Right renal pelvis (tissue), 4 donors: ENCODE measurements around the gene GRK5. TPM values are rescaled to one million over a fixed set of nuclear protein-coding genes. Genes with fewer than 3 reads are reported as not detected.

Source experiments
- DNase-seq, 4 donors: peaks; one replicate each; pipeline ENCODE4 v3.0.0-alpha.2; 2013; ENCODE audit warnings: low read depth in 4 of 4, low spot score in 3 of 4, missing footprints in 1 of 4
- polyA plus RNA-seq, 4 donors: library from polyadenylated mRNA; unstranded; fragments of 120-200 nt; gene quantifications; one replicate each; pipeline ENCODE4 v1.2.1, GENCODE V29; 2013; ENCODE audit not compliant: insufficient read length in 4 of 4

Gene GRK5
- polyA plus RNA-seq, 4 donors = 16.9 to 20.1 (median 18.5) TPM

- no peak for DNase-seq
Measured at GRCh38 chr10:119352042-119352441, 144.7 kb downstream of the GRK5 start.

DNA sequence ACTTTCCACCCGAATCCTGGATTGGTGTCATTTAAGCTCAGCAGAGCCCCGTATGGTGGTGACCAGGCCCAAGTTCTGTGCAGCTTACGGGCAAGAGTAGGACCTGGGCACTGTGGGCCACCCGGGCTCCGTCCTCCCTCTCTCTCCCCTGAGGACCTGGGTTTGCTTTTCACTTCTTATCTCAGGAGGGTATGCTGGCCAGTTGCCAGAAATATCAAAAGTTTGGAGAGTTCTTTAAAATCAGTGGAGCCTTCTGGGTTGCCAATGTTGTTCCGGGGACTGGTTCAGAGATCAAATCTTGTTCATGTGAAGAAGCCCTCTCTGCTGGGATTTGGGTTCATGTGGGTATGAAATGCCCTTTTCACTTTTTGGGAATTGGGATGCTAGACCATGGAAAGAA is 145.4 kb downstream of the GRK5 start:
- no peak for DNase-seq

- DNase-seq = no peak
Measured at GRCh38 chr10:119353421-119353820, 146.1 kb downstream of the GRK5 start.

GRCh38 chr10:119355930-119356329 is 148.6 kb downstream of the GRK5 start:
- DNase-seq = no peak

DNA sequence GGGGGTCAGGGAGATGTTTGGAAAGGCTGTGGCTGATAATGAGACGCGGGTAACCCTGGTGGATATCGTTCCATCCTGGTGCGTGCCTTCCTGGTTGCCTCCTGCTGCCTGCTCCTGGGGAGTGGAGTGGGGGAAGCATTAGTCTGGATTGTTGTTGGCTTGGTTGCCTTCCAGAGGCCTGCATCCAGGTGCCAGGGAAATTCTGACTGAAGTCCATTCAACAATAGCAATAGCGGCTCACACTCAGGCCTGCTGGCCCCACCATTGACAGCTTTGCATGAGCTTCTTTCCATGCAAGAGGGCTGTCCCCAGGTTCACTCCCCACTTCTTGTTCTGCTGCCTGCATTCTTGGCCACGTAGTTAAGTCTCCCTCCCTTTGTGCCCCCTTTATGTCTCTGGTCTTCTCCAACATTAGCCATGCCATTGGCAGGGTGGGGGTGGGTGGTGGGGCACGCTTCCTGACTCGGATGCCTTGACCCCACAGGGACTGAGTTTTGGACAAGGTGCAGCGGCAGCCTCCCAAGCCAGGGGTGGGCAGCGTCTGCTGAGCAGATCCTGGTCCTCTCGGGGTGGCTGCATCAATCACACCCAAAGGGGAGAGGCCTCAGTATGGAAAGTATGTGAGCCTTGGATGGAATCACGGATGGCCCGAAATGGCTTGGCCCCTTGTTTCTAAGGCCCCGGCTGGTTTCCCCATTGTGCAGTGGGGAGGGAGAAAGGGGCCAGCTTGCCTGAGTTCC is 150.2 kb downstream of the GRK5 start:
- DNase-seq = no peak

DNA sequence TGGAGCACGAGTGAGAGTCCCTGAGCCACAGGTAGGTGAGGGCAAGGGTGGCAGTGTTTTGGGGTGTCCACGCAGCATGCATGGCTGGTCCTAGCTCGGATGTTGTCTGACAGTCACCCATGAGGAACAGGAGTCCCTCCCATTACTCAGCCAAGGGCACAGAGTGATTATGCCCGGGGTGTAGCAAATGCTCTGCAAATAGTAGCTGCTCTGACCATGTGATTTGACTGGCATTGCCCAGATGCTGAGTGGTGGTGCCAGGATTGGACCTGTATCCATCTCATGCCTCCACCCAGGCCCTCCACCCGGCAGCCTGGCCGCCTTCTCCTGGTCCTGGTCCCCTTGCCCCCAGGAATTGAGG is 150.8 kb downstream of the GRK5 start:
- DNase-seq = no peak

DNA sequence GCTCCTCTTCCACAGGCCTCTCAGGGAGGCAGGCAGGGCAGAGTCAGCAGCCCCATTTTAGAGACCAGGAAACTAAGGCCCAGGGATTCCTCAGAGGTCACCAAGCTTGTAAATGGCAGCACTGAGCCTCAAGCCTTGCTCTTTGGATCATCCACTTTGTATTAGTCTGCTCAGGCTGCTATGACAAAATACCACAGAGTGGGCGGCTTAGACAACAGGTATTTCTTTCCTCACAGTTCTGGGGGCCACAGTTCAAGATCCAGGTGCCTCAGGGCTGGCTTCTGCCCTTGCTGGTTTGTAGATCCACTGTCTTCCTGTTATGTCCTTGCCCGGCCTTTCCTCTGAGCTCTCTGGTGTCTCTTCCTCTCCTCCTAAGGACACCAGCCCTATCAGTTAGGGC is 151.2 kb downstream of the GRK5 start:
- no peak for DNase-seq

DNA sequence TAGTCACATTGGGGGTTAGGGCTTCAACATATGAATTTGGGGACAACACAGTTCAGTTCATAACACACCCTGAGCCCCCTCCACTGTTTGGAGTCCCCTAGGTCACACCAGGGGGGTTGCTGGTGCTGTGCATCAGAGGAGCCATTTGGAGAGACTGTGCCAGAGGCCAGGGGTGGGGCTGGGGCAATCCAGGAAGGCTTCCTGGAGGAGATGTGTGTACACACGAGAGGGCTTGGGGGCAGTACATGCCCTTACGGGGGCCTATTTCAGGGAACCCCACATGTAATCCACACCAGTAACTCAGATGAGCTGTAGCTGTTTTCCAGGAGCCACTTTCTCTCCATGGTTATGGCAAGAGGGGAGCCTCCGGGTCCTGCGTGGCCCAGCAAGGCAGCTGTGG is 151.7 kb downstream of the GRK5 start:
- DNase-seq = no peak

DNA sequence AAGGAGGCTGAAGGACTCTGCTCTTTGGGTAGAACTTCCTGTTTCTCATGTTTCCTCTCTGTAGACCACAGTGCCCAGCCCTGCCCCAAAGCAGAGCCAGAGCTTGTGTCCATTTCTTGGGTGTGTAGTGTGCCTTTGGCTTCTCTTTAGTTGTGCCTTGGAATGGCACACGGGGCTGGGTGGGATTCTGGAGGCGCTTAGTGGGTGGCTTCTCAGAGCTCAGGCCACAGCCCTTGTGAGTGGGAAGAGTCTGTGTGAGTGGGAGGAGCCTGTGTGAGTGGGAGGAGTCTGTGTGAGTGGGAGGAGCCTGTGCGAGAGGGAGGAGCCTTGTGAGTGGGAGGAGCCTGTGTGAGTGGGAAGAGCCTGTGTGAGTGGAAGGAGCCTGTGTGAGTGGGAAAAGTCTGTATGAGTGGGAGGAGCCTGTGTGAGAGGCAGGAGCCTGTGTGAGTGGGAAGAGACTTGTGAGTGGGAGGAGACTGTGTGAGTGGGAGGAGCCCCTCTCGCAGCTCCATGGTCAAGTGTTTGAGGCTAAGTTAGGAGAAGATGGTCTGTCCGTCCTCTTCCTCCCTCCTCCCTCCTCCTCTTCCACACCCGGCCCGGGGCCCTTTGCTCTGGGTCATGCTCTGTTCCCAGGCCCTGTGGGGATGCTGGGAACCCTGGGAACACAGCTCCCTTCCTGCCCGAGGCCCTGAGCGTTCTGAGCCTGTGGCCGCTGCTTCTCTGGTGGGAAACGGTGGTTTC is 153.0 kb downstream of the GRK5 start:
- DNase-seq = no peak

DNA sequence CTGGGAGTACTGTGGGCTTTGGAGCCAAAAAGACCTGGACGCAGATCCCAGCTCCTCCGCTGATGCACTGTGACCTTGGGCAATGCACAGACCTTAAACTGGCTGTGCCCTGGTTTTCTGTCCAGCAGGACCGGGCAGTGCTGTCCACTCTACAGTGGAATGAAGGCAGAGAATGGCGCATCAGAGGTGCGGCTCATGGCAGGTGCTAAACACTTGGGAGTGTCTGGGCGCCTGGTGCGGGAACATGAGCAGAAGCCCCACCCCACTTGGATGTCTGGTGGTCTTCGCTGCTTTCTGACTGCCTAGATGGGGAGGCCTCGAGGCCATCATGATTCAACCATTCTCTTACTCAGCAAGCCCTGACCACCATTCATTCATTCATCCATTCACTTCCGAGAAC is 153.7 kb downstream of the GRK5 start:
- no peak for DNase-seq

- no peak for DNase-seq
Measured at GRCh38 chr10:119362122-119362521, 154.8 kb downstream of the GRK5 start.

- DNase-seq = no peak
Measured at GRCh38 chr10:119364645-119365600, 157.6 kb downstream of the GRK5 start.

DNA sequence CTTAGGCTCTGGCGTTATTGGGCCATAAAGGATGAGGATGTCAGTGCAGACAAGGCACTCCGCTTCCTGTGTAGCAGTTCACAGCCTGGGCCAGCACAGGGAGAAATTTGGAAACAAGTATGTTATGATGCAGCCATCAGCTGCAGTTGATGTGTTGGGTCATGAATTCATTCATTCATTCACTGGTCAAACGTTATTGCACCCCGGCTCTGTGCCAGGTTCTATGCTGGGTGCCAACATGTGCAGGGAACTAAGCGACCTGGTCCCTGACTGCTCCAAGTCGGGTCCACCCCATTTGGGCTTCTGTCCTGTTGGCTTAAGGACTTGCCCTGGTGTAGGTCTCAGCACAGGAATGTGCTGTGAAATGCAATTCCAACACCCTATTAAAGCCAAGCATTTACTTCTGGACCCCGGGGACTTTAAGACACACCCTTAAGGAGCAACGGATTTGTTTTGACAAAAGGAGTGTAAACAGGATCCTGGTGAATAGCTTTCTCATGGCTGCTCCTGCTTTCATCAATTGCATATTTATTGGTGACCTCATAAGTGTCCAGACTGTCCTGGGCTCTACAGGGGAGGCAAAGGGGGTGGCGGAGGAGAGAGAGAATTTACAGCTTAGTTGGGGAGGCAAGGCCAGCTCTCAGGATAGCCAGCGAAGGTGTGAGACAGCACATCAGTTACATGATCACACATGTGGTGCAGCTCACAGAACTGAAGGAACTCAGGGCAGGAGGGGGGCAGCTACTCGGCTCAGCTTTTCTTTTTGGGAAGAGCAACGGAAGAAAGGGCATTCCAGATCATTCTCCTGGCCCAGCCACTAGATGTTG is 158.6 kb downstream of the GRK5 start:
- no peak for DNase-seq

- no peak for DNase-seq
Measured at GRCh38 chr10:119367841-119368549, 160.6 kb downstream of the GRK5 start.

DNA sequence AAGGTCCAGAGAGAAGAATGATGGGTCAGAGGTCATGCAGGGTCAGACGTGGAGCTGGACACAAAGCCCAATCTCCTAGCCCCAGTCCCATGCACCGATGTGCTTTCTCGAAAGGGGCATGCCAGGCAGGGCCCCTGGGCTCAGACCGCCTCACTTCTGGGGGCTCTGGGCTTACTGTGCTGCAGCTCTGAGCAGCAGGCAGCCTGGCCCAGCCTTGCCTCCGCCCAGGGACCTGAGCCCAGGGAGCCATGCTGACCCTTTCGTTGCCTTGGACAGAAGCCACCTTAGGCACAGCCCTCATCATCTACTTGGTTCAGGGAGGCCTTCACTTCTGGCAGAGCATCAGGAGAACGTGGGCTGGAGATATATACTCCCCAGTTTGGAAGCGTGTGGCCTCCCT is 161.2 kb downstream of the GRK5 start:
- DNase-seq = no peak

DNA sequence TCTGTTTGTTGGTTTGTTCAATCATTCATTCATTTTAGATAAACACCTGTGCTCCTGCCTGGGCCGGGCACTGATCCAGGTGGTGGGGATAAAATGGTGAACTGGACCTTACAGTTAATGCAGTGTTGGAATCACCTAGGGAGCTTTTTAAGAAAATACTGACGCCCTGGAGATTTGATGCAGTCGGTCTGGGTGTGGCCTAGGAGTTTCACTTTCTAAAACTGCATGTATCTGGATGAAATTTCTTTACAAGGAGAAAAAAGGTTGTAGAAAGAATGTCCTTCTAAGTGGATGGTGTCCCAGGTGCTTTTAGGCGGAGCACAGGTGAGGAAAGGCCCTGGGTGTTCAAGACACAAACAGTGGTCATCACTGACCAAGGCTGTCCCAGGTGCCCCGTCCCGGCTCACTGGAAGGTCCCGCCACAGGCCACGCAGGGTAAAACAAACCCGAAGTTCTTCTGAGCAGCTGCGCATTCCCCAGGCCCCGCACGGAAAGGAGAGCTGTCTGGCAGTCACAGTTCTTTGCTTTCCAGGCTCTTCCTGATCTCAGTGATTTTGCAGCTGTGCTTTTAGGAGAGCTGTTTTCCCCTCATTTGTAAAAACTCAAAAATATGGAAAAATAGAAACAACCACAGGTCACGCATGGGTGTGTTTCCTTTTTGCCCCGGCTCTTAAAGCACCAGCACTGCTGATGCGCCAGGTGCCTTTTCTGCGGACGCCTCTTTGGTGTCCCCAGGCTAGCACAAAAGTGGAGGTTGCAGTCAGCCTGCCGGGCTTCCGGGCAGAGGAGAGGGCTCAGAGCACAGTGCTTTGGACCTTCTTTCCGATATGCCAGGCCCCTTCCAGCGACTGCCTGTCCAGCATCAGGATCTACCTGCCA is 161.9 kb downstream of the GRK5 start:
- no peak for DNase-seq

DNA sequence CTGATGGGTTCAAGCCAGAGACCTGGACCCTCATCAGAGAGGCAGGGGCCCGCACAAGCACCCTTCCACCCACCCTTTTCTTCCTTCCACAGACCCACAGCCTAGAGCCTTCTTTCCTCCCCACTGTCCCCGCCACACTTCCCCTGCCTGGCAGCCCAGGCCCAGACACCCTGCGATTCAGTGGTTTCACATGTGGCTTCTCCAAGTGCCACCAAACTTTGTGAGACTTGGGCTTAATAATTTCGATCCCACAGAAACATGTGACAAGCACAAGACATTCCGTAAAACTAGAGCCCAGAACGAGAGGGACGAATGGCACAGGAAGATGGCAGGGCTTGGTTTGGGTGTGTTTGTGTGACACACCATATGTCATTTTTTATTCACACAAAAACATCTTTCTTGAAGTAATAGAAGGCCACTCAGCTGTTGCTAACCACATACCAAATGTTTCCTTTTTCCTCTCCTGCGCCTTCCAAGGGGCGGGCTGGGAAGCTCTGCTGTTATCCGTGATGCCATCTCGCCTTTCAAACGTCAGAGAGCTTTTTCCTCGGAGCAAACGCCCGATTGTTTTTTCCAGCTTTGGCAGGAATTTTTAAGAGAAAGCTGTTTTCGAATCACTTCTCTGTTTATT is 162.9 kb downstream of the GRK5 start:
- DNase-seq = no peak

DNA sequence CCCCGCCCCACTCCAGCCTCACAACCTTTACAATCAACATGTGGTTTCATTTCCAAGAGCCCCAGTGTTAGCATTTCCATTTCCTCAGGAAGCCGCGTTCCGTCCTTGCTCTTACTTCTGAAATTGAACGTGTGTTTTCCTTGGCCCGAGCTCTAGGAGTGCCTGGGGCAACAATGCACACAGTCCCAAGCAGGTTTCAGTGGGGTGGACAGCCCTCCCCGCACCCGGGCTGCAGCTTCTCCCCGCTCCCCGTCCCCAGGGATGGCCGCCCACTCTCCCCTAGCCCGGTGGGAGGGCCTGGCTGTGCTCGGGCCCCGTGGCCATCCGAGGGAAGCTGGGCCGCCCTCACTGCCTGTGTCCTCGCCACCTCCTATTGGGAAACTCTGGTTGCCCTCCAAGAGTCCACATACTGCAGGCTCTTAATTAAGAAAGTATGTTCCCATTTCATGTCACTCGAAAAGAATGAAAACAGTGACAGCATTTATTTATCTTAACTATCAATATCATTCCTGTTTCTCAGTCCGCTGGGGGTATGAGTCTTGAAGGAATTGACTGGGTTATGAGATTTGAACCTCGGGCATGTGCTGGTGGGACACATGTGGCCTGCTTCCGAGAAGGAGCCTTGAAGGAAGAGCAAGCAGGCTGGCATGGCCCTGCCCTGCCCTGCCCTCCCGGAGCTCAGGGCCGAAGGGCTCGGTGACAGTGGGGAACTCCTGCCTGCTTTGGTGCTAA is 163.8 kb downstream of the GRK5 start:
- no peak for DNase-seq
